HG03139 (cell line): ENCODE measurements around the gene LENG8.
"Not testable (repeated sequence)": the region's sequence is repeated elsewhere in the genome, so short reads cannot be mapped to it uniquely, and the experiment has no call there.

Experiments used
- ATAC-seq: cut with Tn5 transposase; IDR thresholded peaks from one replicate; pipeline ENCODE4 v1.9.1; 2021; ENCODE audit not compliant: unreplicated experiment

The LENG8 gene

DNA sequence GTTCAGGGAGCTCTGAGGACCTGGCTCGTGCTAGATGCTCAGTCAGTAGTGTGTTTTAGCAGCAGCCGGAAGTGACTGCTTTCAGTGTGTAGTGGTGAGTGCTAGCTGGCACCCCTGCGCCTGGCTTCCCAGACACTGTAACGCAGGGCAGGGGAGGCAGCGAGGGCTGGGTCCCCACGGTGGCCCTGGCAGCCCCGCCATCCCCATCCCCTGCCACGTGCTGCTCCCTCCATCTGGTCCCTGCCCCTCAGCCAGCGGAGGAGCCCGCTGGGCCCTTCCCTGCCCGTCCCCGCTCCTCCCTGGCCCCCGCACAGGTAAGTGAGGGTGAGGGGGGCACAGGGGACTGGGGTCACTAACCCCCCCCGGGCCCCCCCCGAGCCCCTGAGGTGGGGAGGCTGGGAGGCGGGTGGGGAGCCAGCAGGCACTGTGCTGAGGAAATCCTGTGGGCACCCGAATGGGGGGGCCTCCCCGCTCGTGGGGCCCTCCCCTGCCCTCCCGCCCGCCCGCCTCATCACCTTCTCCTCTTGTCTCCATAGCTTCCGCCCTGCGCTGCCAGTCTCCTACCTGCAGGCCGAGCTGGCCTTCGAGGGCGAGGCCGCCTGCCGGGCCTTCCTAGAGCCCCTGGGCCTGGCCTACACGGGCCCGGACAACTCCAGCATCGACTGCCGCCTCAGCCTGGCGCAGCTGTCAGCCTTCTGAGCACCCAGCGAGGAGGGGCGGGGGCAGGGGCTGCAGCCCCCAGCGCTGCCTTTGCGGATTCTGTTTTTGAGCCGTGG, 11.4 kb downstream of the LENG8 start:
- no peak for ATAC-seq

DNA sequence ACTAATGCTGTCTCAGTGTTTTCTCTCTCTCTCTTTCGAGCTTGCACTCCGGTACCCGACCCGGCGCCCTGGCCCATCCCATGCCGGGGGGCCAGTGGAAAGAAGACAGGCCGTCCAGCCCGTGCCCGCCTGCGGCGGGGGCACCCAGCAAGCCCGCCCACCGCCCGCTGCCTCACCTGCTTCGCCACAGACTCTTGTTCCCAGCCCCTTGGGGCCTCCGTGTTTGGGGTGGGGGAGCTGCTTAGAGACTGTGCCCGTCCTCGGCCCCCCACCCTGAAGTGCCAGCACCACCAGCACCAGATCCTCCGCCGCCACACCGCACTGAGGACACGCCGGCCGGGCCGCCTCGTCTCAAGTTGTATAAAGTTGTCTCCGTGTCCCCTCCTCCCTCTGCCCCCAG, 12.2 kb downstream of the LENG8 start:
- no peak for ATAC-seq

DNA sequence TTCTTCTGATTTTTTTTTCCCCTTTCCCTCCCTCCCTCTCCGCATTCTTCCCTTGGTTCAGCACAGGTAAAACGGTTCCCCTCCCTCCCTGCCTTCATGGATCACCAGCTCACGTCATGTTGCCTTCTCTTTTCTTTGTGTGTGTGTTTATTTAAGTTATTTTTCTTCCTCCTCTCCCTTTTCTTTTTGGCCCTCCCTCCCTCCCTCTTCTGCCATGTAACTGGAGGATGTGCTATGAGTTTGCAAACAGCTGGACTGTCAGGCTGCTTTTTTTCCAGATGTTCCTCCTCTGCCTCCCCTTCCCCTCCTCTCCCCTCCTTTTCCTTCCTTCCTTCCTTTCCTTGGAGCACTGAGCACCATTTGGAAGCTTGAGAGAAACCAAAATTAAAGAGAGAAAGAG, 12.6 kb downstream of the LENG8 start:
- ATAC-seq, result no peak

- no peak for ATAC-seq
Measured at GRCh38 chr19:54462047-54462654, 13.2 kb downstream of the LENG8 start.

DNA sequence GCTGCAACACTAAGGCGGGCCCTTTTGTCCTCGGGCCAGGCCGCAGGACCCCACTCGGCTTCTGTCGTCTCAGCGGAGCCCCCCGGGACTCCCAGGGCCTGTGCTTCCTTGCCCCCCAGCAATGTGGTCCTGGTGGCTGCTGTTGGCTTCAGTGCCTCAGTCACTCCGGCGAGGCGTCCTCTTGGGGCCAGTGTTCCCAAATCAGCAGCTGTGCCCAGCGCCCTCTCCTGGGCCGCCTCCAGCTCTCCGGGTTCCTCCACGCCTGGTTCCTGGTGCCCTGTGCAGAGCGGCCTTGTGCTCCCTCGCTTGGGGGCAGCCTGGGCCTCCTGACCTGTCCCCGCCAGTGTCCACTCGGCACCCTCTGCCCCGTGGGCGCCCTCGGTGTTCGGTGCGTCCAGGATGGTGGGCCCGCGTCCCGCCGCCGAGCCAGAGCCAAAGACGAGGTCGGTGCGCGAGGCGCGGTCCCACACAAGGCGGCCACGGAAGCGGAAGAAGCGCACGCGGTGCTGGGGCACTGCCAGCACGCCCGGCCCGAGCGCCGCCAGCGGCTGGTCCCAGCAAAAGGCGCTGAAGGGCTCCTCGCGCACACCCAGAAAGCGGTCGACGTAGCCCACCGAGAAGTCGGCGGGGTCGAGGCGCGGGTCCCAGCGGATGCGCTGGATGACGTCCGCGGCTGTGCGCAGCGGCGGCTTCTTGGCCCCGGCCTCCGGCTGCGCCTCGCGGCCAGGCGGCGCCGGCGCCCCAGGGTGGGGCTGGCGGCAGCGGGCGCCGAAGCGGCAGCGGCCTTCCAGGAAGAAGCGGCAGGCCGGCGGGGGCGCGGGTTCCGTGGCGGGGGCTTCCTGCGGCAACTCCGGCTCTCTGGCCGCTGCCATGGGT, 13.9 kb downstream of the LENG8 start:
- ATAC-seq, result peak; percentile 11

DNA sequence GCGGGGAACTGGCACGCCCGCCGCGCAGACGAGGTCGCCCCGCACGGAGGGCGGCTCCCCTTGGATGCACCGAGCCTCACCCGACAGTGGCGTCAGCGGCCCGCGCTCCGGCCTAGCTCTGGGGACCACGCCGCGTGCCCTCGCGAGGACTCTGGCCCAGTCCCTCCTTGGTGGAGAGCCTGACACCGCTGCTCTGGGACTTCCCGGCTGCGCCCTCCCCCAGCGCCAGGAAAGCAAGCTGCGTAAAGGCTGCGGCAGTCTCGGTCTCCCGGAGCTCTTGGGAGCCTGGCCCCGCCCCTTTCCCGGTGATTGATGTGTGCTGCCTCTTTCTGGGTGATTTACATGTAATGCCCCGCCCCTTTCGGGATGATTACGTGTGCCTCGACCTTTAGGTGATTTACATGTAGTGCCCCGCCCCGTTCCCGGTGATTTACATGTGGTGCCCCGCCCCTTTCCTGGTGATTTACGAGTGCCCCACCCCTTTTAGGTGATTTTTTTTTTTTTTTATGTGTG, 14.6 kb downstream of the LENG8 start, which contains the start of gene LENG9:
Gene LENG9, minus strand, starts transcription at position 248 of the 513 bp plus-strand sequence. CDS start 252 bp downstream, outside the sequence.
- ATAC-seq, result peak; percentile 43

- peak; percentile 43 for ATAC-seq
Measured at GRCh38 chr19:54464044-54464629, 15.1 kb downstream of the LENG8 start.

DNA sequence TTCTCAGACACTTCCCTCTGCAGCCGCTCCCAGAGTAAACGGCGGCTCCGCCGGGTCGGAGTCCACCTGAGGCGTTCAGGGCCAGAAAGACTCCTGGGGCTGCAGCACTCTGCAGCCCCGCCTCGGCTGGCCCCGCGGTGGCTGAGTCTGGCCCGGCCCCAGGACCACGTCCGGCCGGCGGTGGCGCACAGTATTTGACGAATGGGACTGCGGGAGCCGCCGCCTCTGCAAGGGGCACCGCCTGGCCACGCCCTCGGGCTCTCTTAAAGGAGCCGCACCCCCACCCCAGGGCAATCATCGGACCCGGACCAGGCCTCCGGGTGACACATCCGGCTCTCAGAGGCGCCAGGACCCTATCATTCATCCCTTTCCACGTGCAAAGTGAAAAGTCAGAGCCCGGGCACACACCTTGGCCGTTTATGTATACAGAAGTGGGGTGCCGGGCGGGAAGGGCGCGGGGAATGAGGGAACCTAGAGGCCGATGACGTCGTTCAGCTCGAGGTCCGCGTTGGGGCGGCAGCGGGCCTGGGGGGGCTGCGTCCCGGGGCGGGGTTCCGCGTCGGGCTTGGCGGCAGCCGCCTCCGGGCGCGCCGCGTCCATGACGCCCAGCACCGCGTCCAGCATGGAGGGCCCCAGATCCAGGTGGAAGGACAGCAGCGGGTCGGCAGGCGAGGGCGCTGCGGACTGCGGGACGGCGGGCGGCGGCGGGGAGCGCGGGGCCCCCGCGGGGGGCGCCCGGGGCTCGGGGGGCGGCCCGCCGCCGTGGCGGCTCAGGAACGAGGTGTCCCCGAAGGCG, 15.8 kb downstream of the LENG8 start:
- peak; percentile 32 for ATAC-seq

GRCh38 chr19:54465426-54466109, 16.6 kb downstream of the LENG8 start:
- ATAC-seq, result no peak

- not testable (repeated sequence) for ATAC-seq
Measured at GRCh38 chr19:54466110-54466480, 17.1 kb downstream of the LENG8 start.

- ATAC-seq, result no peak
Measured at GRCh38 chr19:54469496-54469934, 20.5 kb downstream of the LENG8 start.

- ATAC-seq, result no peak
Measured at GRCh38 chr19:54470276-54470887, 21.4 kb downstream of the LENG8 start.

GRCh38 chr19:54470991-54471782, 22.2 kb downstream of the LENG8 start:
- no peak for ATAC-seq

- ATAC-seq, result no peak
Measured at GRCh38 chr19:54473071-54473891, 24.3 kb downstream of the LENG8 start, which contains the start of gene CDC42EP5. Gene CDC42EP5 (minus strand): TSS chr19:54473296. CDS start chr19:54465547, 7,749 bp downstream.

DNA sequence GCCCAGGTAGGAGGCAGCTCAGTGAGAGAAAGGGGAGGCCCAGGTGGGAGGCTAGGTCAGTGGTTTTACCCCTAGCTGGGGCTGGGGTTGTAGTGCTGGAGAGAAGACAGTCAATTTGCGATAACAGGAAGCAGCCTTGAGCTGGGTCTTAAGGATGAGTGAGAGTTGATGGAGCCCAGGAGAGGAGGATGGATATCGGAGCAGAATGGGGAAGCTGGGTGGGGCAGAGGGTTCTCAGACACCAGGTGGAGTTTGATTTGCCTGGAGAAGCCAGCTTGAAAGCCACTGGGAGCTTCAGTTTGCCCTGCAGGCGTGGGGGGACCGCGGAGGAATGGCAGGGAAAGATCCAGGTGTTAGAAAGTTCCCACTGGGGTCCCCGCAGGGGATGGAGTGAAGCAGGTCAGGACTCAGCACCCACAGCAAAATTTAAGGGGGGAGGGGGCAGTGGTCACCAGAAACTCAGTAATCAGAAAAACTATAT, 24.9 kb downstream of the LENG8 start:
- no peak for ATAC-seq

DNA sequence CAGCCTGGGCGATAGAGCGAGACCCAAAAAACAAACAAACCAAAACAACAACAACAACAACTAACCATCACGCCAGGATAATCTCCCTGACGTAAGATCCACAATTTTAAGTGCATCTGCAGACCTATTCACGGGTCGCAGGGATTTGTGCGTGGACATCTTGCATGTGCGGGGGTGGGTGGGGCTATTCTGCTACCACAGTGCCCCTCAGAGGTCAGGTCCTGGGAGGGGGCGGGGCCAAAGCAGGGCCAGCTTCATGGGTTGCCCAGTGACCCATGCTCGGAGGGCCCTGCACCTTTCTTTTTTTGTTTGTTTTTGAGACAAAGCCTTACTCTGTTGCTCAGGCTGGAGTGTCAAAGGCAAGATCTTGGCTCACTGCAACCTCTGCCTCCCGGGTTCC, 26.7 kb downstream of the LENG8 start:
- no peak for ATAC-seq

DNA sequence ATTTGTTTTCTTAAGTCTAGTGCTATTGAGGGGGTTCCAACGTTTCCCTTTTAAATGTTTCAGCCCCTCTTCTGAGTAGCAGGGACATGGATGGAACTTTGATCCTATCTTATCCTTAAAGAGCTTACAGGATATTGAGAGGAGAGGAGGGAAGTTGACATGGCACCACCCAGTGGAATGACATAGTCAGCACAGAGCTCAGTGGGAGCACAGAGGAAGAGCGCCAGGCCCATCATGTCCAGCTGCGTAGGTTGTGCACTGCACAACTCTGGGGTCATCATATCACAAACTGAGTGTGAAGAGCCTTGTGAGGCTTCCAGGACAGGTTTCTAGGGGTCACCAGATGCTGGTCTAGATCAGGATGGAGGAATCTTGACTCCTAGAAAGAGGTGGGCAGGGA, 28.7 kb downstream of the LENG8 start:
- no peak for ATAC-seq
